H1 (cell line): Measurements from ENCODE around the gene URM1.

Source experiments
- EZH2 ChIP-seq: fragments of 200-600 bp; sonication (generic); IDR thresholded peaks from 2 replicates; pipeline ENCODE4 v1.7.1; 2012; ENCODE audit warnings: low read depth, mild to moderate bottlenecking, moderate library complexity, low read length, inconsistent platforms; ENCODE audit not compliant: severe bottlenecking
- TAF1 ChIP-seq: IDR thresholded peaks from 2 replicates; pipeline ENCODE4 v1.6.1; 2011; ENCODE audit warnings: mild to moderate bottlenecking, low read depth, low read length
- ZNF274 ChIP-seq: IDR thresholded peaks from 2 replicates; pipeline ENCODE4 v1.7.0; 2012; ENCODE audit warnings: low read length, borderline replicate concordance; ENCODE audit errors: extremely low read depth

- TF ChIP-seq EZH2 = no peak
- no peak for TF ChIP-seq ZNF274
- TF ChIP-seq TAF1 = no peak
Measured at GRCh38 chr9:128349125-128349524, 22.0 kb upstream of the URM1 start.
